Measurements from ENCODE around the gene IBSP.

- TF ChIP-seq TAF1 (IDR thresholded peaks at IDR 0.05; ENCODE audit: borderline replicate concordance, insufficient read depth, low read length) (no peak), REST (IDR thresholded peaks at IDR 0.05; ENCODE audit: insufficient read depth in 1 of 2, low read depth in 2 of 2, low read length in 2 of 2) (no peak), FOXP2 (optimal IDR thresholded peaks at IDR 0.05; ENCODE audit: borderline replicate concordance, extremely low read depth, extremely low read length, insufficient read depth) (no peak)
Observed at GRCh38 chr4:87835197-87835596, 35.8 kb downstream of the IBSP start.

Measured in PFSK-1 (cell line).